GM21529 (cell line): Measurements from ENCODE around the gene CFLAR.
"Not testable (repeated sequence)": the region's sequence is repeated elsewhere in the genome, so short reads cannot be mapped to it uniquely, and the experiment has no call there.

Experiments used
- ATAC-seq: cut with Tn5 transposase; IDR thresholded peaks from one replicate; pipeline ENCODE4 v1.9.1; 2021; ENCODE audit not compliant: unreplicated experiment

The CFLAR gene

GRCh38 chr2:201174687-201175086, 58.7 kb downstream of the CFLAR start:
- no peak for ATAC-seq

- ATAC-seq = no peak
Measured at GRCh38 chr2:201176081-201176481, 60.1 kb downstream of the CFLAR start.

DNA sequence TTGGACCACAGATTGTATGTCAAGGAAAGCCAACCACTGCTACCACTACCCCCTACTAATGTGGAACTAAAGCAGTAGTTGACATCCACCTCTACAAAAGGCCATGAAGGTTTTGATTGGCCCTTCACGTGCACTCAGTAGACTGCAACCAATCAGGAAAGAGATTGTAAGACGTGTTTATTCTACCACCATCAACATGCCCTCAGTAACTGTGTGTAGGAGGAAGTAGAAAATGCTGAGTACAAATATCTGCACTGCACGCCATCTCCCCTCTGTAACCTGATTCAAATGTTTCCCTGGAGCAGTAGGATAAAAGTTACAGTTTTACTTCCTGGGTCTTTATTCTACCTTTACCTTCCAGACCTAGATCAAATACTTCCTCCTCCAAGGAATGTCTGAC, 64.0 kb downstream of the CFLAR start:
- no peak for ATAC-seq

DNA sequence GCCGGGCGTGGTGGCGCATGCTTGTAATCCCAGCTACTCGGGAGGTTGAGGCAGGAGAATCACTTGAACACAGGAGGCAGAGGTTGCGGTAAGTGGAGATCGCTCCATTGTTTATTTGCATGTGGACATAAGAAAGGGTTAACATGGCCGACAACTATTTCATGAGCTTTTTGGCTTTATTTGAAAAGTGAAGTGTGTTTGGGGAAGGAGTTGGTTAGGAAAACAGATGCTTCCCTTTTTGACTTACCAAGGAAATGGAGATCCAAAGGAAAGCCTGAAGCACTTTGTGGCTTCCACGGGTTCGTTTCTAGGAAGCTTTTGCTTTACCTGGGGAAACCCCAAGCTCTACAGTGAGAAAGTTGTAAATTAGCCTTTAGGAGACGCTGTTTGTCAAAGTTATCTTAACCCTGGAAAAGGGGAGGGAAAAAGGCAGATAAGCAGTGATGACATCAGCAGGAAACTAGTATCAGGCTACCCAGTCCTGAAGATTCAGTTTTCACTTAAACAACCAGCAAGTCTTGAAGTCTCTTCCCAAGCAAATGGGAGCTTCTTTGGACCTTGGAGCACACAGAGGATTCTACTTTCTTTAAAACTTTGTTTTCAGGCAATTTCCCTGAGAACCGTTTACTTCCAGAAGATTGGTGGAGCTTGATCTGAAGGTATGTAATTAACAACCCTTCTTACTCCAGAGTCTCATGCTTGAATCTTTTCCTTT, 66.8 kb downstream of the CFLAR start, which contains the start of gene CASP10:
CASP10 (plus strand) TSS at position 492 of the 715 bp plus-strand sequence. CDS start 2,637 bp downstream, outside the sequence.
- peak; percentile 88 for ATAC-seq

GRCh38 chr2:201183365-201183727, 67.4 kb downstream of the CFLAR start:
- no peak for ATAC-seq

GRCh38 chr2:201183835-201184234, 67.9 kb downstream of the CFLAR start:
- ATAC-seq = not testable (repeated sequence)

GRCh38 chr2:201184248-201184647, 68.3 kb downstream of the CFLAR start:
- ATAC-seq = not testable (repeated sequence)

GRCh38 chr2:201185863-201186262, 69.9 kb downstream of the CFLAR start:
- ATAC-seq = no peak

GRCh38 chr2:201186982-201187381, 71.0 kb downstream of the CFLAR start:
- no peak for ATAC-seq

GRCh38 chr2:201188449-201188848, 72.5 kb downstream of the CFLAR start:
- no peak for ATAC-seq

DNA sequence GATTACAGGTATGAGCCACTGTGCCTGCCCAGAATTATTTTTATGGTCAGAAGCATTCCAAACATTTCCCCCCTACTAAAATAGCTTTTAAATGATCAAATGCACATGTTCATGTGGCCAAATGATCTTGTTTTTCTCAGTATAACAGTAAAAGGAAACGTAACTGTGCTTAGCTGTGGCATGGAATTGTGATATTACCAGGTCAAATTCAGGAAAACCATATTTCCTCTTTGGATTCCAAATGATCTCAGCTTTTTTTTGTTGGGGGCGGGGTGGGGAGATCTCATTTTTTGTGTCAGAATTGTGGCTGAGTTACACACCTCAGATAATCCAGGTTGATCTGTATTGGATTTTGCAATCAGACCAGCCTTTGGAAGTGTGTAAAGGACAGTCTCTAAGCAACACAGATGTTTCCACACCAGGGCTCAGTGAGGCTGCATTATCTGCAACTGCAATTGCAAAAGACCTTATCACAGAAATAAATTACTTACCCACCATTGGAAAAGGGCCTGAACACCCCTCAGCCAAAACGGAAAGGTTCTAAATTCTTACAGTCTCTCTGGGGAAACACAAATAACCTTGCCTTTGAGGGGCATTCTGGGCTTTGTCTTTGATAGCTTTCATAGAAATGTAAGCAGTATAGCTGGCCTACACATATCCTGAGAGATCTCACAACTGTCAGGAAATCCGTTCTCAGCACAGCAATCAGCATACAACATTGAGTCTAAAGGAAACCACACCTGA, 75.3 kb downstream of the CFLAR start:
- peak; percentile 46 for ATAC-seq

DNA sequence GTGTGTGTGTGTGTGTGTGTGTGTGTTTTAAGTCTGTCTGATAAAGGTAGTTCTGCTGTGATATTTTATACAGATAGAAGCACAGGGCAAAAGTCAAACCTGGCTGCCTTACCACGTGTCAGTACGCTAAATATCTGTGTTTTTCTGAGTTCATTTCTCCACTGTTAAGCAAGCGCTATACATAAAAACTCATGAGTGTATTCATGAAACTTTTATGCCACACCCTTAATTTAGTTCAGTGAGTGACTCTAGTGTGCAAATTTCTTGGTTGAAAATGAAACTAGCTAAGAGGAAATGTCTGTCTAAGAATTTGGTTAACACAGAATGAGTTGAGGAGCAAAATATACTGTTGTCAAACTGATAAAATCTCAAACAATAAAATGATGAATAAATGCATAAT, 78.1 kb downstream of the CFLAR start:
- ATAC-seq = peak; percentile 96

- ATAC-seq = no peak
Measured at GRCh38 chr2:201195331-201195730, 79.4 kb downstream of the CFLAR start.

DNA sequence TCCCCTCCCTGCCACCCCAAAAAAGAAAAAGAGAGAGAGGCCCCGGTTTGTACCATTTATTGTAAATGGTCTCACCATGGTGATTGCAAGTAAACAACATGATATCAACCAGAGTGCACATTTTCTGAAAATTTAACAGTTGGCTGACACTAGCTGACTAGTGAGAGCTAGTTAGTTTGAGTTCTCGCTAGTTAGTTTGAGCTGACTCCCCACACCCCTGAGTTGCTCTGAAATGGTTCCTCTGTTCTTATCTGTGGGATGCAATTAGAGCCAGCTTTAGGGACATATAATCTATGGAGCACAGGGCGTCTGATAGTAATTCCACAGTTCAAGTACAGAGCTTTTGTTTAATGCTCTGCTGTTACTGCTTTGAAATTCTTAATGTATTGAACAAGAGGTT, 80.0 kb downstream of the CFLAR start:
- ATAC-seq = no peak

GRCh38 chr2:201196803-201197202, 80.8 kb downstream of the CFLAR start:
- no peak for ATAC-seq

DNA sequence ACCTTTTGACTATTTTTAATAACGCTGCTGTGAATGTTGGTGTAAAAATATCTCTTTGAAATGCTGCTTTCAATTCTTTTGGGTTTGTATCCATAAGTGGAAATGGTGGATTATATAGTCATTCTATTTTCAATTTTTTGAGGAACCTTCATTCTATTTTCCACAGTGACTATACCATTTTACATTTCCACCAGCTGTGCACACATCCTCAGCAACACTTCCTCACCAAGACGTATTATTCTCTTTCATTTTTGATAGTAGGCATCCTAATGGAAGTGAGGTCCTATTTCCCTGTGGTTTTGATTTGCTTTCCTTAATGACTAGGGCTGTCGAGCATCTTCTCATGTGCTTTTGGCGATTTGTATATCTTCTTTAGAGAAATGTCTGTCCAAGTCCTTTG, 81.8 kb downstream of the CFLAR start:
- no peak for ATAC-seq

GRCh38 chr2:201199847-201200246, 83.9 kb downstream of the CFLAR start:
- no peak for ATAC-seq

DNA sequence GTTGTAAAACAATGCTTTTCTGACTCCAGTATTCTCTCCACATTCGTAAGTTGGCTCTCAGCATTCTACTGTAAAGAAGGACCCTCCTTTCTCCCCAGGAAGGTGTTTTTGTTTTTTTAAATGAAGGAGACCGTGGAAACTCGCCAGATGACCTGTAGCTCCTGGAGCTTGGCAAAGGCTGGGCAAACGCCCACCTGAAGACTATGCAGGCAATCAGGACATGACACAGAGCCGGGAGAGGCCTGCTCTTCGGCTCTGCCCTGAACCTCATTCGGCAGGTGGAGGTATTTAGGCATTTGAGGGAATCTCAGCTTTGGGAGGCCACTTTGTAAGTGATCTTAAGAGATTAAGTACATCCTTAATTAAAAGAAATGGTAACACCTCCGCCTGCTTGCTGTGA, 84.4 kb downstream of the CFLAR start:
- no peak for ATAC-seq

DNA sequence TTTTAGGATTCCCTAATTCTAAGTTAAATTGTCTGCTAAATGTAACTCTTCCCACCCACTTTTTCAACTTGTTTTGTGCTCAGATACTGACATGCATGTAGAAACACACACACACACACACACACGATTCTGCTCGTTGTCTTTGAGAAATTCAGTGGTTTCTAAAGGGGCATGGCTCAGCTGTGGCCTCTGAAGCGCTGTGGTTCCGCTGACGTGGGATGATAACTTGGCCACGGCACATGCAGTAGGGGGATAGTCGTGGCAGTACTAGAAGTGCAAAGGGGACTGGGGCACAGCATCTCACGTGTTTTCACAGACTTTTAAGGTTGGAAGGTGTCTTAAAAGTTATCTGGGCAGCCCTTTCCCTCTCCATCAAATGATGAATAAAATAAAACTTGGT, 85.4 kb downstream of the CFLAR start:
- no peak for ATAC-seq

DNA sequence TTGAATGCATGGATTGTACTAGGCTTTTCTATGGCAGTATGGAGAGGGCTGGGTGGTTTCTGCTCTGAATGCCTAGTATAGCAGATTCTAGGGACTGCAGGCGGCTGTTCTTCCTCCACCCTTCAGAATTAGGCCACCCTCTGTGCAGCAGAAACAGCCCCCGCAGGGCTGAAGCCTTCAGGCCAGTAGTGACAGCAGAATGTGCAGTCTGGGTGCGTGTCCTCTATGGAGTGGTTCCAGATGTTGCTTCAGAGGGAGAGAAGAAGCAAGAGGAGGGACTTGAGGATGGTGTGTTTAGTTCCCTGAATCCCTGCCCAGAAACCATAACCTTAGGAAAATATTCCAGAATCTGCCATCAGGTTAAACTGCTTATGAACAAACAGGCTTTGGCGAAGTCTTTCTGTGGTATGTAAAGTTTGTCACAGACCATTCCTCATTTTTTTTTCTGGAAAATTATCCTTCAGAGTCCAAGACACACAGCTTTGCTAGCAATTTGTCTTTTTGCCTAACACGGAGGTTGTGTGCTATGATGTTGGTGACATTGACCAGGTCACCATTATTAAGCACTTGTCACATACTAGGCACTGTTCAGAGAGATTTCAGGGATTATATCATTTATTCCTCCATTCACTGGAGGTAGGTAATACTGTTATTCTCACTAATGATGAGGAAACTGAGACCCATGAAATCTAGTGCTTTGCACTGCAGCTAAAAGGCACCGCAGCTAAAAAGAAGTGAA, 88.1 kb downstream of the CFLAR start:
- no peak for ATAC-seq

GRCh38 chr2:201204655-201205514, 88.9 kb downstream of the CFLAR start:
- ATAC-seq = no peak
